Activated CD4-positive, alpha-beta T cell treated with anti-CD3 and anti-CD28 coated beads, Interleukin-2, amount 50 U/mL, for 1 hour (primary cell): ENCODE results near the gene BCL2.

Source experiments
- DNase-seq: peaks from one replicate; pipeline ENCODE4 v3.0.0-alpha.2; 2020

BCL2 gene

GRCh38 chr18:63284827-63285733 lies 34.5 kb downstream of the BCL2 start:
- DNase-seq = no peak

GRCh38 chr18:63284173-63284799 lies 35.3 kb downstream of the BCL2 start:
- DNase-seq = no peak

- no peak for DNase-seq
Measured at GRCh38 chr18:63283305-63284094, 36.1 kb downstream of the BCL2 start.

GRCh38 chr18:63282793-63283192 lies 36.8 kb downstream of the BCL2 start:
- no peak for DNase-seq

- DNase-seq = no peak
Measured at GRCh38 chr18:63273222-63273927, 46.2 kb downstream of the BCL2 start.

GRCh38 chr18:63272638-63273037 lies 46.9 kb downstream of the BCL2 start:
- DNase-seq = no peak

- DNase-seq = no peak
Measured at GRCh38 chr18:63271881-63272299, 47.7 kb downstream of the BCL2 start.

- no peak for DNase-seq
Measured at GRCh38 chr18:63271148-63271547, 48.4 kb downstream of the BCL2 start.

- no peak for DNase-seq
Measured at GRCh38 chr18:63267975-63268721, 51.4 kb downstream of the BCL2 start.

- DNase-seq = no peak
Measured at GRCh38 chr18:63266888-63267790, 52.4 kb downstream of the BCL2 start.

GRCh38 chr18:63265326-63265725 lies 54.2 kb downstream of the BCL2 start:
- DNase-seq = no peak

- DNase-seq = no peak
Measured at GRCh38 chr18:63264871-63265270, 54.7 kb downstream of the BCL2 start.

GRCh38 chr18:63263444-63263843 lies 56.1 kb downstream of the BCL2 start:
- no peak for DNase-seq

- no peak for DNase-seq
Measured at GRCh38 chr18:63262369-63263335, 56.9 kb downstream of the BCL2 start.

GRCh38 chr18:63261029-63261428 lies 58.5 kb downstream of the BCL2 start:
- DNase-seq = no peak

- DNase-seq = no peak
Measured at GRCh38 chr18:63260380-63260754, 59.2 kb downstream of the BCL2 start.

GRCh38 chr18:63259567-63260379 lies 59.8 kb downstream of the BCL2 start:
- no peak for DNase-seq

GRCh38 chr18:63258749-63259566 lies 60.6 kb downstream of the BCL2 start:
- DNase-seq = no peak
